GM18951 (cell line): ENCODE results near the gene TBATA.

Experiments
- POLR2A ChIP-seq: IDR thresholded peaks from 4 replicates; pipeline ENCODE4 v1.6.1; 2011; ENCODE audit warnings: mild to moderate bottlenecking; ENCODE audit not compliant: insufficient read length, insufficient read depth; ENCODE audit errors: extremely low read depth
- in situ Hi-C: fragments of 300-500 bp; cut with MboI; formaldehyde crosslinking; loops from one replicate; pipeline ENCODE4 v1.12.0; 2022; ENCODE audit warnings: low sequenced_read_pairs, mixed read lengths, inconsistent platforms; ENCODE audit not compliant: unreplicated experiment

TBATA gene

GRCh38 chr10:70816220-70816894 is 31.2 kb upstream of the TBATA start:
- no peak for TF ChIP-seq POLR2A
- in situ Hi-C loops = no loop called here

GRCh38 chr10:70815504-70816219 is 30.5 kb upstream of the TBATA start, which contains the start of gene SGPL1:
Gene SGPL1, plus strand, starts transcription at chr10:70815948. Its CDS starts 906 bp downstream, at chr10:70816854.
- in situ Hi-C loops = no loop called here
- peak; percentile 77 for TF ChIP-seq POLR2A

GRCh38 chr10:70814126-70814525 is 28.9 kb upstream of the TBATA start:
- in situ Hi-C loops = no loop called here
- no peak for TF ChIP-seq POLR2A

- no peak for TF ChIP-seq POLR2A
- in situ Hi-C loops = no loop called here
Observed at GRCh38 chr10:70812814-70813213, 27.6 kb upstream of the TBATA start.

GRCh38 chr10:70811881-70812280 is 26.7 kb upstream of the TBATA start:
- no peak for TF ChIP-seq POLR2A

GRCh38 chr10:70810967-70811366 is 25.8 kb upstream of the TBATA start:
- in situ Hi-C loops = no loop called here
- TF ChIP-seq POLR2A = no peak

More at GRCh38 chr10:70811881-70812280, 26.7 kb upstream of the TBATA start:
- in situ Hi-C loops = no loop called here

GRCh38 chr10:70809726-70810125 is 24.5 kb upstream of the TBATA start:
- in situ Hi-C loops = no loop called here

GRCh38 chr10:70809011-70809611 is 23.9 kb upstream of the TBATA start:
- in situ Hi-C loops = no loop called here
- TF ChIP-seq POLR2A = no peak

More at GRCh38 chr10:70809726-70810125, 24.5 kb upstream of the TBATA start:
- TF ChIP-seq POLR2A = no peak

- in situ Hi-C loops = no loop called here
- no peak for TF ChIP-seq POLR2A
Observed at GRCh38 chr10:70807556-70807955, 22.4 kb upstream of the TBATA start.

GRCh38 chr10:70806841-70807240 is 21.7 kb upstream of the TBATA start:
- no peak for TF ChIP-seq POLR2A
- in situ Hi-C loops = no loop called here

- no peak for TF ChIP-seq POLR2A
Observed at GRCh38 chr10:70805619-70806215, 20.5 kb upstream of the TBATA start.

GRCh38 chr10:70804421-70804808 is 19.2 kb upstream of the TBATA start:
- no peak for TF ChIP-seq POLR2A
- in situ Hi-C loops = no loop called here

More at GRCh38 chr10:70805619-70806215, 20.5 kb upstream of the TBATA start:
- in situ Hi-C loops = no loop called here

- TF ChIP-seq POLR2A = no peak
- in situ Hi-C loops = no loop called here
Observed at GRCh38 chr10:70803775-70804420, 18.7 kb upstream of the TBATA start.
